ENCODE measurements around the gene CTDSPL.

The CTDSPL gene

DNA sequence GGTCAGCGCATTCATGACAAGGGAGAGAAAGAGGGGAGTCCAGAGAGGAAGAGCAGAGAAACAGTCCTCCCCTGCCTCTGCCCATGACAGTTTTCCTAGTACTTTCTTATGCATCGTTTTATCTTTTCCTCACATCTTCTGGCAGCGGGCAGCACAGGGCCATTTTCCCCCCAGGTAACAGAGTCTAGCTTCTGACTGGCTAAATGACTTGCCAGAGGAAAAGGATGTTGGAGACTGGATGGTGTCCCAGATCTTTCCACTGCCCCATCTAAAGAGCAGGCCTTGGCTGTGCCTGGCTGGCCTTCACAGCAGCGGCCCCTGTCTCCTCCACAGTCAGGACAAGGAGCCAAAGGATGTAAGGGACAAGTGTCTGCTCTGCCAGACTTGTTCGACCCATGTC is 59.3 kb downstream of the CTDSPL start:
- no peak for DNase-seq

- DNase-seq: no peak
Observed at GRCh38 chr3:37922721-37923568, 61.3 kb downstream of the CTDSPL start.

GRCh38 chr3:37923569-37924040 is 61.9 kb downstream of the CTDSPL start:
- no peak for DNase-seq

DNA sequence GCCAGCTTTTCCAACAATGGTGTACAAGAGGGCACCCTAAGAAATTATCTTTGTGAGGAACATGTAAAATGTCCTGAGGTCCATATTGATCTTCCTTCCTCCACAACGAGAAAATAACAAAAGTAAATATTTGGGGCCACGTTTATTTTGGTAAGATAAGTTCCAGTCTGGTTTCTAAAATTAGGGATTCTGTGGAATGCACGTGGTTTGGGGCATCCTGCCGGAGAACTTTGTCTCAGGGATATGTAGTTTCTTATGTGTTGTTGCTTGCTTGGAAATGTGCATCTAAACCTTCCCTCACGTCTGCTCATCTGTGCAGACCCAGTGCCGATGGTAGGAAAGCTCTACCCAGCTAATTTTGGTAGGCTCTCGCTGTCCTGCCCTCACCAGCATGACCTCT is 62.8 kb downstream of the CTDSPL start:
- DNase-seq: no peak

- DNase-seq: no peak
Observed at GRCh38 chr3:37925157-37925556, 63.5 kb downstream of the CTDSPL start.

DNA sequence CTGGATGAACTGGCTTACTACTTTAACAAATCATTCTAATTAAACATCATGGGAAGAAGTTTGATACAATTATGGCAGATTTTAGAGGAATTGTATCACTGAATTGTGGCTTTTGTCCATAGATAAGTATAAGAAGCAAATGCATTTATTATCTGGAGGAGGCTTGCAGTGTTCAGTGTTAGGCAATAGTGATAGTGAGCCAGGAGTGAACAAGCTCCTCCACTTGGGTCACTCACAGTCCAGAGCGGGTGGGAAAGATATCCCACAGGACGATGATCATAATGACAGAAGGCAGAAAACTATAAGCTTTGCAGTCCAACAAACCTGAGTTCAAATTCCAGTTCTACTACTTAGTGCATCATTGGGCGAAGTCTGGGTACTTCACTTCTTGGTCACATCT is 64.9 kb downstream of the CTDSPL start:
- no peak for DNase-seq

GRCh38 chr3:37930495-37930894 is 68.8 kb downstream of the CTDSPL start:
- no peak for DNase-seq

DNA sequence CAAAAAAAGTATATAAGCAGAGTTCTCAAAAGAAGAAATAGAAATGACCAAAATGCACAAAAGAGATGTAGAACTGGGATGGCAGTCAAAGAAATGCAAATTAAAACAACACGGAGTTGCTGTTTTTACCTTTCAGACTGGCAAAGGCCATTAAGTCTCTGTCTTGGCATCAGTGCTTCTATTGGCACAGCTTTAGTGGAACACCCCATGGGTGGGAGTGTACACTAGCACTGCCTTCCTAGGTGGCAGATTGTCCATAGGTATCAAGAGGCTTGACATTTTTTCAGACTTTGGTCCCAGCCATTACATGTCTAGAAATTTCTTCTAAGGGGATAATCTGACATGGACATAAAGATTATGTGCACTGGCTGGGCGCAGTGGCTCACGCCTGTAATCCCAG is 70.8 kb downstream of the CTDSPL start:
- no peak for DNase-seq

- no peak for DNase-seq
Observed at GRCh38 chr3:37934631-37935289, 73.1 kb downstream of the CTDSPL start.

DNA sequence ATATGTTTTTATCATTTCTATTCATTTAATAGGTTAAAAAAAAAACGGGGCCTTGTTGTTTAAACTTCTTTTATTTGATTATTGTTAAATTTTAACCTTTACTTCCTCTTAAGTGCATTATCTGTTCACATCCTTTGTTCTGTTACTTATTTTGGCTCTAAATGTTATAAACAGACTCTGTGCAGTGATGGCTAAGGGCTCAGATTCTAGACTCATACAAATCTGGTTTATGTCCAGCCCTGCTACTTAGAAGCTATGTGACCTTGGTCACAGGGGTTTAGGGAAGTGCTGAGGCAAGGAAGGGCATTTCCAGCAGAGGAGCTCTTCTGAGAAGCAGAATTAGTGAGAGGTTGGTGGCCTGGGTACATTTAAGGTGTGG is 73.6 kb downstream of the CTDSPL start:
- no peak for DNase-seq

DNA sequence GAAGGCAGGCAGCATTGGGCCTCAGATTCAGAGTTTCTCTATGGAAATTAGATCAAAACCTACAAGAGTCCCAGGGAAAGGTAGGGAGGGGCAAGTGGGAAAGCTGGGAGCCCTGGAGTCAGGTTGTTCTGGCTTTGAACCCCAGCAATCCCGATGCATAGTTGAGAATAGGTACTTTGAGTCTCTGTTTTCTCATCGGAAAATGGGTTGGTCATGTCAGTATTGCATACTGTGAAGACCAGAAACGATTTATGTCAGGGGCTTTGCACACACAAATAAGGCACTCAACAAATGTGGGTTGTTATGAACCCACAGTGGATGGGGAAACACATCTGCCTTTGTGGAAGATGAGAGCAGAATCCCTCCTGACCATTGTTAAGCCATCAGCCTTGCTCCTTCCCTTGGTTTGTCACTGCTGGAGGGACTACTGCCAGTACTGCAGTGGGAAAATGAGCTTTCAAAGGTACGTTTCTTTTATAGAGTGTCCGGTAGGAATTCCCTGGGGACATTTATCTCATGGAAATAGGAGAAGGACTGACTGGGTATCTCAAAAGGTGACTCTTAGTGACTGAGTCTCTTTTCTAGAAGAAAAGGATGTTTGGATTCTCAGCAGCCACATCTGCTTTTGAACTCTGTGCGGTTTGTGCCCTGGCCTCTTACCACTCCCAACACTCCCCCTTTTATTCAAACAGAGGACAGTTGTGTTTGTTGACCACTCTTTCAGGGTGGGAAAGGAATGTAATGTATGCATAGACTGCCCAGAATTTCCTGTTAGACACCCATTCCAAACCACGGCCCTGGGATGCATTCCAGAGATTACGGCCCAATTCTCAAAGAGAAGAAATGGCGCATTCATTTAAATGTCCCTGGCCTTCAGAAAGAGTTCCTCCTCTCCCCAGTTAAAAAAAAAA is 74.3 kb downstream of the CTDSPL start:
- DNase-seq: no peak

GRCh38 chr3:37937156-37937555 is 75.5 kb downstream of the CTDSPL start:
- DNase-seq: no peak

DNA sequence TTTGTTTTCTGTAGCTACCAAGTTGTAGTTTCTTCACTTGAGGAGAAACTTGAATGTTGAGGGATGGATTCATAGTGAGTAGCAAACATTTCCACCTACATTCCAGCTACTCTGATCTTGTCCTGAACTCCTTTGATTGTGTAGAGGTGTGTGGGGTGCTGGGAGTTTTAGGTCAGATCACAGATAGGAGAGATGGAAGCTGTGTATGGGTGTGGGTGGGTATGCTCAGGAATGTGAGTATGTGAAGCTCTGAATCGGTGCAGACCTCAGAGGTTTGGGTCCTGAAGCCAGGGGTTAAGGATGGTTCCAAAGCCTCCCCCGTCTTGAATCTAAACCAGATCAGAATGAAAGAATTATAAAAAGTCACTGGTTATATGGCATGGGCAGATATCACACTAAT is 76.3 kb downstream of the CTDSPL start:
- no peak for DNase-seq

GRCh38 chr3:37940242-37940908 is 78.7 kb downstream of the CTDSPL start:
- no peak for DNase-seq

- no peak for DNase-seq
Observed at GRCh38 chr3:37941608-37942508, 80.2 kb downstream of the CTDSPL start.

GRCh38 chr3:37942646-37943045 is 81.0 kb downstream of the CTDSPL start:
- DNase-seq: no peak

GRCh38 chr3:37943126-37943525 is 81.4 kb downstream of the CTDSPL start:
- DNase-seq: no peak

DNA sequence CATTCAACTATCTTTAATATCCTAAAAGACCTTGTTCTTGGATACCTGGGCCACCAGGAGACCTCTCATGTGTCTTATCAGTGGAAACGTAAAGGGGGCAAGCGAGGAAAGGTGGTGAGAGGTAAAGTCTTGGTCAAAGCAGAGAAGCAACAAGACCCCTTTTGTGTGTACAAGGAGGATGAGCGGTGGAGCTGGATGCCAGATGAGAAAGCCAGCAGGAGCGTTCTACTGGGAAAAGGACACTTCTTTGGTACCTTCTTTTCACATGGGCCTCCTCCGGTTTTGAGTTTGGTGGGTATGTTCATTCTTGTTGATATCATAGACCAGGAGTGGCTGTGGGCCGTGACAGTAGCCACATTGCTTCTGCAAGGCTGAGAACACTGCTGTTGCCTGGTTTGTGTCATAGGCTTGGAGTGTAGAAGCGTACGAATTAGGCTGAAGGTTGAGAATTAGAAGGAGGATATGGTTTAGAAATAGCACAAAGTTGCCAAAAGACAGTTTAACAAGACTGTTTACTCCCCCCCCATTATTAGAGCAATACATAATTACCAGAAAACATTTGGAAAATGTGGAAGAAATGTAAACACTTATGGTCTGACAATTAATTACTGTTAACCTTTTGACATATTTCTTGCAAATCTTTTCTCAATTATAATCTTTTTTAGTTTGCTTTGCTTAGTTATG is 82.1 kb downstream of the CTDSPL start:
- DNase-seq: no peak

- no peak for DNase-seq
Observed at GRCh38 chr3:37944391-37944842, 82.7 kb downstream of the CTDSPL start.

GRCh38 chr3:37945156-37945806 is 83.6 kb downstream of the CTDSPL start:
- DNase-seq: no peak

All from stimulated activated CD4-positive, alpha-beta T cell treated with anti-CD3 and anti-CD28 coated beads, Interleukin-2, amount 100 ng/mL, for 24 hours (primary cell).